HEK293 (cell line): ENCODE data around the gene WDR6.

ENCODE experiments used
- CTCF ChIA-PET: fragments of 350-600 bp; formaldehyde crosslinking; extraction: SDS; loops from one replicate; lab custom pipeline; 2021; ENCODE audit warnings: antibody characterized with exemption; lab: Yijun Ruan, JAX
- POLR2A ChIA-PET: fragments of 300-600 bp; formaldehyde crosslinking; extraction: SDS; loops from one replicate; lab custom pipeline; 2020; ENCODE audit warnings: antibody characterized with exemption, inconsistent platforms; lab: Yijun Ruan, JAX
- H3K27ac ChIP-seq: fragments of 200-500 bp; sonication (Bioruptor generic); 2 replicates; pipeline ENCODE4 v1.5.1; 2014; ENCODE audit warnings: low read depth, low read length, control low read depth, inconsistent platforms; ENCODE audit errors: extremely low read depth
- H3K36me3 ChIP-seq, 2 experiments: fragments of 200-500 bp in 1 of 2; sonication (Bioruptor generic) in 1 of 2; 1 replicate in 1 of 2; 2 replicates in 1 of 2; pipeline ENCODE4 v1.5.1; 2014 to 2017; ENCODE audit warnings: inconsistent platforms in 2 of 2, low read length in 2 of 2; ENCODE audit not compliant: control insufficient read depth in 2 of 2, insufficient read depth in 1 of 2
- H3K4me1 ChIP-seq: fragments of 200-500 bp; sonication (Bioruptor generic); 2 replicates; pipeline ENCODE4 v1.5.1; 2014; ENCODE audit warnings: mild to moderate bottlenecking, low read length, inconsistent platforms; ENCODE audit not compliant: control insufficient read depth, insufficient read depth
- H3K4me3 ChIP-seq: 2 replicates; pipeline ENCODE4 v1.5.1; 2011; ENCODE audit warnings: low read depth, mild to moderate bottlenecking, control low read depth, low read length, moderate library complexity
- H3K9me3 ChIP-seq: fragments of 200-500 bp; sonication (Bioruptor generic); 2 replicates; pipeline ENCODE4 v1.5.1; 2014; ENCODE audit warnings: low read depth, low read length, inconsistent platforms; ENCODE audit not compliant: control insufficient read depth, insufficient read depth
- INSM2 ChIP-seq: fragments of 450-650 bp; formaldehyde crosslinking; IDR thresholded peaks from 2 replicates; pipeline ENCODE4 v1.5.1; 2016; ENCODE audit warnings: missing biosample characterization, missing genetic modification characterization
- KLF10 ChIP-seq: fragments of 450-650 bp; IDR thresholded peaks from 2 replicates; pipeline ENCODE4 v1.5.1; 2018; ENCODE audit warnings: missing biosample characterization, mild to moderate bottlenecking, missing genetic modification characterization
- MEIS1 ChIP-seq: sonication (generic); formaldehyde crosslinking; IDR thresholded peaks from 2 replicates; pipeline ENCODE4 v1.8.1; 2022; ENCODE audit warnings: missing genetic modification reagents, mild to moderate bottlenecking, borderline replicate concordance
- PATZ1 ChIP-seq: fragments of 450-650 bp; formaldehyde crosslinking; IDR thresholded peaks from 2 replicates; pipeline ENCODE4 v1.5.1; 2016; ENCODE audit warnings: missing biosample characterization, missing genetic modification characterization
- SETDB1 ChIP-seq: IDR thresholded peaks from one replicate; pipeline ENCODE4 v1.6.1; 2017; ENCODE audit warnings: mild to moderate bottlenecking, low read length, moderate library complexity, mixed read lengths; ENCODE audit not compliant: insufficient read length
- ZBTB44 ChIP-seq: fragments of 450-650 bp; IDR thresholded peaks from 2 replicates; pipeline ENCODE4 v1.5.1; 2018; ENCODE audit warnings: missing biosample characterization, mild to moderate bottlenecking, missing genetic modification characterization
- ZNF18 ChIP-seq: fragments of 450-650 bp; formaldehyde crosslinking; IDR thresholded peaks from 2 replicates; pipeline ENCODE4 v1.5.1; 2016; ENCODE audit warnings: missing biosample characterization, missing genetic modification characterization
- ZNF211 ChIP-seq: fragments of 450-650 bp; formaldehyde crosslinking; IDR thresholded peaks from 2 replicates; pipeline ENCODE4 v1.5.1; 2016; ENCODE audit warnings: low read depth, missing biosample characterization, missing genetic modification characterization
- ZNF24 ChIP-seq: fragments of 450-650 bp; formaldehyde crosslinking; IDR thresholded peaks from 2 replicates; pipeline ENCODE4 v1.5.1; 2016; ENCODE audit warnings: missing biosample characterization, missing genetic modification characterization
- ZNF324 ChIP-seq: fragments of 450-650 bp; formaldehyde crosslinking; IDR thresholded peaks from 2 replicates; pipeline ENCODE4 v1.5.1; 2016; ENCODE audit warnings: missing biosample characterization, missing genetic modification characterization
- ZNF510 ChIP-seq: fragments of 450-650 bp; formaldehyde crosslinking; IDR thresholded peaks from 2 replicates; pipeline ENCODE4 v1.5.1; 2018; ENCODE audit warnings: mild to moderate bottlenecking, missing genetic modification characterization, missing biosample characterization; ENCODE audit not compliant: insufficient replicate concordance
- ZNF558 ChIP-seq: fragments of 450-650 bp; formaldehyde crosslinking; IDR thresholded peaks from 2 replicates; pipeline ENCODE4 v1.5.1; 2016; ENCODE audit warnings: missing biosample characterization, missing genetic modification characterization
- ZNF645 ChIP-seq: fragments of 450-650 bp; formaldehyde crosslinking; IDR thresholded peaks from 2 replicates; pipeline ENCODE4; 2016; ENCODE audit warnings: missing biosample characterization, missing genetic modification characterization
- ZNF654 ChIP-seq: fragments of 450-650 bp; formaldehyde crosslinking; IDR thresholded peaks from 2 replicates; pipeline ENCODE4 v1.5.1; 2016; ENCODE audit warnings: low read depth, missing biosample characterization, missing genetic modification characterization
- ZNF677 ChIP-seq: fragments of 450-650 bp; IDR thresholded peaks from 2 replicates; pipeline ENCODE4 v1.5.0; 2018; ENCODE audit warnings: missing biosample characterization, mild to moderate bottlenecking, missing genetic modification characterization, moderate library complexity
- ZNF704 ChIP-seq: fragments of 450-650 bp; formaldehyde crosslinking; IDR thresholded peaks from 2 replicates; pipeline ENCODE4 v1.5.1; 2016; ENCODE audit warnings: missing biosample characterization, missing genetic modification characterization
- ZNF791 ChIP-seq: fragments of 450-650 bp; formaldehyde crosslinking; IDR thresholded peaks from 2 replicates; pipeline ENCODE4 v1.5.1; 2016; ENCODE audit warnings: missing biosample characterization, missing genetic modification characterization

The WDR6 gene

GRCh38 chr3:48980295-48980694 lies 26.9 kb upstream of the WDR6 start (continued):
- TF ChIP-seq ZBTB44 (tag by site-specific recombination) (no peak), MEIS1 (CRISPR knock-in tag) (no peak), ZNF704 (no peak), KLF10 (tag by site-specific recombination) (no peak), ZNF211 (tag by site-specific recombination) (no peak), ZNF18 (tag by site-specific recombination) (no peak), INSM2 (tag by site-specific recombination) (no peak), SETDB1 (no peak), PATZ1 (tag by site-specific recombination) (no peak)

GRCh38 chr3:48982016-48982415 lies 25.2 kb upstream of the WDR6 start:
- no peaks in the 10 kb centered on the region for H3K4me1 ChIP-seq
- no peak for TF ChIP-seq ZNF558 (tag by site-specific recombination)
- TF ChIP-seq ZNF791 (tag by site-specific recombination), result no peak
- no peak for TF ChIP-seq ZNF24
- TF ChIP-seq ZNF510 (tag by site-specific recombination), result no peak
- TF ChIP-seq ZNF324 (tag by site-specific recombination), result no peak
- TF ChIP-seq ZNF654 (tag by site-specific recombination), result no peak
- no peak for TF ChIP-seq ZNF677 (tag by site-specific recombination)
- no peak for TF ChIP-seq ZNF645
- ChIA-PET CTCF (interaction anchor here (0.6 kb wide), 1 partner anchor 37 kb away, joined by 3 read pairs; no protein-coding TSS in a partner anchor), POLR2A (interaction anchor here (0.6 kb wide), 1 partner anchor 508 kb away, joined by 3 read pairs; no protein-coding TSS in a partner anchor)
- H3K4me3 ChIP-seq, result no peak overlapping the region
- H3K36me3 ChIP-seq, result peaks cover 16 to 90% of the 10 kb centered on the region in 2 experiments
- no peak overlapping the region for H3K27ac ChIP-seq
- H3K9me3 ChIP-seq, result no peaks in the 10 kb centered on the region
